ENCODE measurements around the gene BCO1. TPM values are rescaled to one million over a fixed set of nuclear protein-coding genes. Genes with fewer than 3 reads are reported as not detected.

Gene BCO1
- total RNA-seq, 1 donor from 2014 or later = not detected

GRCh38 chr16:81241706-81242105 is 3.2 kb downstream of the BCO1 start:
- no peak for DNase-seq (ENCODE audit: low spot score)
- no peaks in the 10 kb centered on the region for H3K9me3 Mint-ChIP-seq (ENCODE audit: unreplicated experiment)
- no peak overlapping the region for H3K4me3 Mint-ChIP-seq (ENCODE audit: unreplicated experiment)
- H3K36me3 Mint-ChIP-seq (ENCODE audit: low read depth, unreplicated experiment) = no peaks in the 10 kb centered on the region
- no peak overlapping the region for H3K27ac Mint-ChIP-seq (ENCODE audit: unreplicated experiment)
- TF ChIP-seq CTCF (IDR thresholded peaks at IDR 0.05; ENCODE audit: unreplicated experiment) = no peak
- peaks cover 6% of the 10 kb centered on the region for H3K4me1 Mint-ChIP-seq (ENCODE audit: unreplicated experiment)
- H3K27me3 Mint-ChIP-seq (ENCODE audit: unreplicated experiment) = no peaks in the 10 kb centered on the region

- Mint-ChIP-seq H3K9me3 (ENCODE audit: unreplicated experiment) (no peaks in the 10 kb centered on the region), H3K4me1 (ENCODE audit: unreplicated experiment) (peaks cover 6% of the 10 kb centered on the region), H3K4me3 (ENCODE audit: unreplicated experiment) (no peak overlapping the region)
Observed at GRCh38 chr16:81242977-81243618, 4.6 kb downstream of the BCO1 start.

GRCh38 chr16:81243942-81244341 is 5.5 kb downstream of the BCO1 start:
- no peaks in the 10 kb centered on the region for H3K27me3 Mint-ChIP-seq (ENCODE audit: unreplicated experiment)
- no peak overlapping the region for H3K27ac Mint-ChIP-seq (ENCODE audit: unreplicated experiment)
- no peaks in the 10 kb centered on the region for H3K36me3 Mint-ChIP-seq (ENCODE audit: low read depth, unreplicated experiment)
- TF ChIP-seq CTCF (IDR thresholded peaks at IDR 0.05; ENCODE audit: unreplicated experiment) = no peak
- no peaks in the 10 kb centered on the region for H3K4me1 Mint-ChIP-seq (ENCODE audit: unreplicated experiment)
- no peak overlapping the region for H3K4me3 Mint-ChIP-seq (ENCODE audit: unreplicated experiment)
- no peak for DNase-seq (ENCODE audit: low spot score)
- no peaks in the 10 kb centered on the region for H3K9me3 Mint-ChIP-seq (ENCODE audit: unreplicated experiment)

More at GRCh38 chr16:81242977-81243618, 4.6 kb downstream of the BCO1 start:
- Mint-ChIP-seq H3K36me3 (ENCODE audit: low read depth, unreplicated experiment) (no peaks in the 10 kb centered on the region), H3K27ac (ENCODE audit: unreplicated experiment) (no peak overlapping the region), H3K27me3 (ENCODE audit: unreplicated experiment) (no peaks in the 10 kb centered on the region)
- no peak for DNase-seq (ENCODE audit: low spot score)
- TF ChIP-seq CTCF (IDR thresholded peaks at IDR 0.05; ENCODE audit: unreplicated experiment) = no peak

- no peak overlapping the region for H3K27ac Mint-ChIP-seq (ENCODE audit: unreplicated experiment)
- no peak for DNase-seq (ENCODE audit: low spot score)
- no peaks in the 10 kb centered on the region for H3K27me3 Mint-ChIP-seq (ENCODE audit: unreplicated experiment)
Observed at GRCh38 chr16:81251871-81252270, 13.4 kb downstream of the BCO1 start.

More at GRCh38 chr16:81251871-81252270, 13.4 kb downstream of the BCO1 start:
- Mint-ChIP-seq H3K36me3 (ENCODE audit: low read depth, unreplicated experiment) (no peaks in the 10 kb centered on the region), H3K4me3 (ENCODE audit: unreplicated experiment) (no peak overlapping the region), H3K4me1 (ENCODE audit: unreplicated experiment) (no peaks in the 10 kb centered on the region), H3K9me3 (ENCODE audit: unreplicated experiment) (no peaks in the 10 kb centered on the region)
- no peak for TF ChIP-seq CTCF (IDR thresholded peaks at IDR 0.05; ENCODE audit: unreplicated experiment)

All from endothelial cell (in vitro differentiated cells).